ENCODE data around the gene CPNE5. TPM values are rescaled to one million over a fixed set of nuclear protein-coding genes. Genes with fewer than 3 reads are reported as not detected.
A peak's percentile ranks its signal among the peaks of the same experiment; 100 is the strongest.

CPNE5 gene
- total and polyA plus RNA-seq, 2 donors from 2014 or later: 3.7 to 7.1 TPM

DNA sequence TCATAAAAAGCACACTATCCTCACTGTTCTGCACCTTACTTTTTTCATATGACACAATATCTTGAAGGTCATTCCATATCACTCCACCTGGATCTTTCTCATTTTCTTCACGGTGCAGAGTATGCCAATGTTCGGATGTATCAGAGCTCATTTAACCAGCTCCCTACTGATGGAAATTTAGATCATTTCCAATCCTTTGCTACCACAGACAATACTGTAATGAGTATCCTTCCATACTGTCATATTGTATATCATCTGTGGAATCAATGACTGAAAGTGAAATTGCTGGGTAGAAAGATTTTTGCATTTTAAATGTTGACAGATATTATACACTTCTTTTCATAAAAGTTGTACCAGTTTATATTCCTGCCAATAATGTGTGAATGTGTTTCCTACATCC is 143.8 kb downstream of the CPNE5 start:
- FAIRE-seq: no peak
- TF ChIP-seq, protein P1, sequence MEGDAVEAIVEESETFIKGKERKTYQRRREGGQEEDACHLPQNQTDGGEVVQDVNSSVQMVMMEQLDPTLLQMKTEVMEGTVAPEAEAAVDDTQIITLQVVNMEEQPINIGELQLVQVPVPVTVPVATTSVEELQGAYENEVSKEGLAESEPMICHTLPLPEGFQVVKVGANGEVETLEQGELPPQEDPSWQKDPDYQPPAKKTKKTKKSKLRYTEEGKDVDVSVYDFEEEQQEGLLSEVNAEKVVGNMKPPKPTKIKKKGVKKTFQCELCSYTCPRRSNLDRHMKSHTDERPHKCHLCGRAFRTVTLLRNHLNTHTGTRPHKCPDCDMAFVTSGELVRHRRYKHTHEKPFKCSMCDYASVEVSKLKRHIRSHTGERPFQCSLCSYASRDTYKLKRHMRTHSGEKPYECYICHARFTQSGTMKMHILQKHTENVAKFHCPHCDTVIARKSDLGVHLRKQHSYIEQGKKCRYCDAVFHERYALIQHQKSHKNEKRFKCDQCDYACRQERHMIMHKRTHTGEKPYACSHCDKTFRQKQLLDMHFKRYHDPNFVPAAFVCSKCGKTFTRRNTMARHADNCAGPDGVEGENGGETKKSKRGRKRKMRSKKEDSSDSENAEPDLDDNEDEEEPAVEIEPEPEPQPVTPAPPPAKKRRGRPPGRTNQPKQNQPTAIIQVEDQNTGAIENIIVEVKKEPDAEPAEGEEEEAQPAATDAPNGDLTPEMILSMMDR (IDR thresholded peaks at IDR 0.05; ENCODE audit: borderline replicate concordance, extremely low read depth, insufficient read depth): no peak
- Histone ChIP-seq H3K27ac (ENCODE audit: low read depth in 2 of 2, low read length in 2 of 2) (no peak overlapping the region), H3K4me3 (ENCODE audit: low read length in 3 of 3) (no peak overlapping the region), H3K36me3 (ENCODE audit: control insufficient read depth in 2 of 3, insufficient read depth in 3 of 3, low read length in 3 of 3) (no peaks in the 10 kb centered on the region), H3K9ac (ENCODE audit: low read length in 3 of 3) (no peak overlapping the region), H3K9me3 (ENCODE audit: control insufficient read depth in 2 of 3, insufficient read depth in 1 of 3, low read length in 3 of 3) (no peaks in the 10 kb centered on the region), H3K27me3 (ENCODE audit: control insufficient read depth, insufficient read depth, low read length) (no peaks in the 10 kb centered on the region), H3K4me1 (ENCODE audit: control insufficient read depth in 2 of 3, insufficient read depth in 2 of 3, low read depth in 1 of 3, low read length in 3 of 3) (no peaks in the 10 kb centered on the region)
- intact Hi-C loops (cut with DNase I): loop anchor here (10.0 kb wide), 1 partner anchor 49 kb away; no protein-coding TSS in a partner anchor
- no peak for DNase-seq

DNA sequence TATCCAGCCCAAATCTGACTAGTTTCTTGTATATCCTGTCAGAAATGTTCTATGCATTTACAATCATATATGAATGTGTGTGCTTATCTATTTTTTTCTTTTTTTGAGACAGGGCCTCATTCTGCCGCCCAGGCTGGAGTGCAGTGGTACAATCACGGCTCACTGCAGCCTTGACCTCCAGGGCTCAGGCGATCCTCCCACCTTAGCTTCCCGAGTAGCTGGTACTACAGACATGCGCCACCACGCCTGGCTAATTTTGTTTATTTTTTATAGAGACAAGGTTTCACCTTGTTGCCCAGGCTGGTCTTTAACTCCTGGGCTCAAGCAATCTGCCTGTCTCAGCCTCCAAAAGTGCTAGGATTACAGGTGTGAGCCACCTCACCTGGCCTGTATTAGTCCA is 144.6 kb downstream of the CPNE5 start:
- H3K4me1 ChIP-seq (ENCODE audit: control insufficient read depth in 2 of 3, insufficient read depth in 2 of 3, low read depth in 1 of 3, low read length in 3 of 3): no peaks in the 10 kb centered on the region
- no peak overlapping the region for H3K9ac ChIP-seq (ENCODE audit: low read length in 3 of 3)
- no peaks in the 10 kb centered on the region for H3K27me3 ChIP-seq (ENCODE audit: control insufficient read depth, insufficient read depth, low read length)
- no peaks in the 10 kb centered on the region for H3K9me3 ChIP-seq (ENCODE audit: control insufficient read depth in 2 of 3, insufficient read depth in 1 of 3, low read length in 3 of 3)
- no peak for FAIRE-seq
- intact Hi-C loops (cut with DNase I): loop anchor here (10.0 kb wide), 1 partner anchor 50 kb away; no protein-coding TSS in a partner anchor
- no peaks in the 10 kb centered on the region for H3K36me3 ChIP-seq (ENCODE audit: control insufficient read depth in 2 of 3, insufficient read depth in 3 of 3, low read length in 3 of 3)
- H3K27ac ChIP-seq (ENCODE audit: low read depth in 2 of 2, low read length in 2 of 2): no peak overlapping the region
- peak in 3 of 5 donors; percentile 70 to 85 (median 76) for DNase-seq
- no peak overlapping the region for H3K4me3 ChIP-seq (ENCODE audit: low read length in 3 of 3)
- TF ChIP-seq, protein P1 (IDR thresholded peaks at IDR 0.05; ENCODE audit: borderline replicate concordance, extremely low read depth, insufficient read depth): no peak

- intact Hi-C loops (cut with DNase I): loop anchor here (10.0 kb wide), 1 partner anchor 52 kb away; no protein-coding TSS in a partner anchor
- Histone ChIP-seq H3K9me3 (ENCODE audit: control insufficient read depth in 2 of 3, insufficient read depth in 1 of 3, low read length in 3 of 3) (no peaks in the 10 kb centered on the region), H3K9ac (ENCODE audit: low read length in 3 of 3) (no peak overlapping the region), H3K36me3 (ENCODE audit: control insufficient read depth in 2 of 3, insufficient read depth in 3 of 3, low read length in 3 of 3) (no peaks in the 10 kb centered on the region), H3K4me3 (ENCODE audit: low read length in 3 of 3) (no peak overlapping the region), H3K27me3 (ENCODE audit: control insufficient read depth, insufficient read depth, low read length) (no peaks in the 10 kb centered on the region), H3K27ac (ENCODE audit: low read depth in 2 of 2, low read length in 2 of 2) (no peak overlapping the region), H3K4me1 (ENCODE audit: control insufficient read depth in 2 of 3, insufficient read depth in 2 of 3, low read depth in 1 of 3, low read length in 3 of 3) (no peaks in the 10 kb centered on the region)
- no peak for DNase-seq
- FAIRE-seq: no peak
- TF ChIP-seq, protein P1 (IDR thresholded peaks at IDR 0.05; ENCODE audit: borderline replicate concordance, extremely low read depth, insufficient read depth): no peak
Measured at GRCh38 chr6:36692861-36693702, 146.2 kb downstream of the CPNE5 start.

Data from kidney (tissue), 14 donors.